Erythroblast (primary cell): ENCODE measurements around the gene MEA1.

ENCODE experiments used
- GATA1 ChIP-seq: IDR thresholded peaks from 2 replicates; pipeline ENCODE4 v1.6.1; 2011; ENCODE audit warnings: low read depth, mild to moderate bottlenecking, control low read depth, low read length, moderate library complexity
- POLR2A ChIP-seq: IDR thresholded peaks from 2 replicates; pipeline ENCODE4 v1.6.1; 2011; ENCODE audit warnings: mild to moderate bottlenecking, low read length

GRCh38 chr6:43060755-43061633, 47.2 kb upstream of the MEA1 start:
- TF ChIP-seq POLR2A (no peak), GATA1 (no peak)
